Calu3 (cell line): Measurements from ENCODE around the gene MAP7. TPM values are rescaled to one million over a fixed set of nuclear protein-coding genes. Genes with fewer than 3 reads are reported as not detected.

Experiments used
- BruUV-seq: library from RNA; stranded (reverse); fragments of 400-500 nt; replicated peaks from 2 replicates; lab custom pipeline; 2021; lab: Mats Ljungman, UMichigan
- CTCF ChIA-PET: fragments of 300-600 bp; sonication (Branson Sonifier 250); formaldehyde crosslinking; loops from one replicate; lab custom pipeline; 2022; ENCODE audit warnings: antibody characterized with exemption; lab: Charles Lee
- DNase-seq: peaks from one replicate; pipeline ENCODE4 v3.0.0; 2022
- H3K27ac Mint-ChIP-seq: one replicate; pipeline ENCODE4 v1.8.0; 2022; ENCODE audit warnings: mixed read lengths; ENCODE audit not compliant: unreplicated experiment
- H3K27me3 Mint-ChIP-seq: one replicate; pipeline ENCODE4 v1.8.0; 2022; ENCODE audit warnings: mixed read lengths; ENCODE audit not compliant: unreplicated experiment
- H3K36me3 Mint-ChIP-seq: one replicate; pipeline ENCODE4 v1.8.0; 2022; ENCODE audit warnings: mild to moderate bottlenecking, moderate library complexity, mixed read lengths; ENCODE audit not compliant: insufficient read depth, unreplicated experiment
- H3K4me1 Mint-ChIP-seq: one replicate; pipeline ENCODE4 v1.8.0; 2022; ENCODE audit warnings: mild to moderate bottlenecking, low read depth, mixed read lengths; ENCODE audit not compliant: unreplicated experiment
- H3K4me3 Mint-ChIP-seq: one replicate; pipeline ENCODE4 v1.8.0; 2022; ENCODE audit warnings: mild to moderate bottlenecking, low read depth, moderate library complexity, mixed read lengths; ENCODE audit not compliant: unreplicated experiment
- H3K9me3 Mint-ChIP-seq: one replicate; pipeline ENCODE4 v1.8.0; 2022; ENCODE audit warnings: low read depth, mixed read lengths; ENCODE audit not compliant: unreplicated experiment
- intact Hi-C: fragments of 100-400 bp; cut with micrococcal nuclease; formaldehyde crosslinking; loops from one replicate; pipeline ENCODE4 v1.10.0; 2022; ENCODE audit not compliant: unreplicated experiment
- total RNA-seq: library from RNA; stranded (reverse); gene quantifications from 2 replicates; pipeline ENCODE4 v1.2.3, GENCODE V29; 2022
- TF ChIP-seq, protein P1 (sequence below): fragments of 200-600 bp; IDR thresholded peaks from one replicate; pipeline ENCODE4 v1.8.0; 2022; ENCODE audit warnings: antibody characterized with exemption; ENCODE audit not compliant: unreplicated experiment

Gene MAP7
- total RNA-seq, 1 experiment from 2014 or later = 30.1 TPM

DNA sequence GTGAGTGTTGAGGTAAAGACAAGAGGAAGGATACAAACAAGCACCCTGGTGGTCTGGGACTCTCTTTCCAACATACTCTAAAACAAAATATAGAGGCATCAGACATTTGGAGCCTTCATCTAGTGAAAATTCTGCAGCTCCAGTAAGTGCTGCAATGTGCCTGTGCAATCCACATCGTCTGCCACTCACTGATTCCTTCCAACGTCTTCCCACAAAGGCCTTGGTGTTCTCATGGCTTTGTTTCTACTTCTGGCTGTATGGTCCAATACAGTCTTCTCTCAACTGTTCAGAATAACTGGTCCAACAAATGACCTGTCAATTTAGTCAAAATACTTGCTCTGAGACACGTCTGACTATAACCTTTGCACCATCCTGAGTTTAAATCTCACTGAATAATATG lies 125.8 kb downstream of the MAP7 start:
- DNase-seq = no peak
- H3K27ac Mint-ChIP-seq = no peak overlapping the region
- no peaks in the 10 kb centered on the region for H3K9me3 Mint-ChIP-seq
- H3K36me3 Mint-ChIP-seq = no peaks in the 10 kb centered on the region
- TF ChIP-seq, protein P1, sequence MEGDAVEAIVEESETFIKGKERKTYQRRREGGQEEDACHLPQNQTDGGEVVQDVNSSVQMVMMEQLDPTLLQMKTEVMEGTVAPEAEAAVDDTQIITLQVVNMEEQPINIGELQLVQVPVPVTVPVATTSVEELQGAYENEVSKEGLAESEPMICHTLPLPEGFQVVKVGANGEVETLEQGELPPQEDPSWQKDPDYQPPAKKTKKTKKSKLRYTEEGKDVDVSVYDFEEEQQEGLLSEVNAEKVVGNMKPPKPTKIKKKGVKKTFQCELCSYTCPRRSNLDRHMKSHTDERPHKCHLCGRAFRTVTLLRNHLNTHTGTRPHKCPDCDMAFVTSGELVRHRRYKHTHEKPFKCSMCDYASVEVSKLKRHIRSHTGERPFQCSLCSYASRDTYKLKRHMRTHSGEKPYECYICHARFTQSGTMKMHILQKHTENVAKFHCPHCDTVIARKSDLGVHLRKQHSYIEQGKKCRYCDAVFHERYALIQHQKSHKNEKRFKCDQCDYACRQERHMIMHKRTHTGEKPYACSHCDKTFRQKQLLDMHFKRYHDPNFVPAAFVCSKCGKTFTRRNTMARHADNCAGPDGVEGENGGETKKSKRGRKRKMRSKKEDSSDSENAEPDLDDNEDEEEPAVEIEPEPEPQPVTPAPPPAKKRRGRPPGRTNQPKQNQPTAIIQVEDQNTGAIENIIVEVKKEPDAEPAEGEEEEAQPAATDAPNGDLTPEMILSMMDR = no peak
- peaks cover 9% of the 10 kb centered on the region for H3K4me1 Mint-ChIP-seq
- CTCF ChIA-PET = interaction anchor here (0.7 kb wide), 1 partner anchor 479 kb away, joined by 3 read pairs; no protein-coding TSS in a partner anchor
- no TSS peak for BruUV-seq
- H3K4me3 Mint-ChIP-seq = no peak overlapping the region
- H3K27me3 Mint-ChIP-seq = no peaks in the 10 kb centered on the region
- intact Hi-C loops = no loop called here

DNA sequence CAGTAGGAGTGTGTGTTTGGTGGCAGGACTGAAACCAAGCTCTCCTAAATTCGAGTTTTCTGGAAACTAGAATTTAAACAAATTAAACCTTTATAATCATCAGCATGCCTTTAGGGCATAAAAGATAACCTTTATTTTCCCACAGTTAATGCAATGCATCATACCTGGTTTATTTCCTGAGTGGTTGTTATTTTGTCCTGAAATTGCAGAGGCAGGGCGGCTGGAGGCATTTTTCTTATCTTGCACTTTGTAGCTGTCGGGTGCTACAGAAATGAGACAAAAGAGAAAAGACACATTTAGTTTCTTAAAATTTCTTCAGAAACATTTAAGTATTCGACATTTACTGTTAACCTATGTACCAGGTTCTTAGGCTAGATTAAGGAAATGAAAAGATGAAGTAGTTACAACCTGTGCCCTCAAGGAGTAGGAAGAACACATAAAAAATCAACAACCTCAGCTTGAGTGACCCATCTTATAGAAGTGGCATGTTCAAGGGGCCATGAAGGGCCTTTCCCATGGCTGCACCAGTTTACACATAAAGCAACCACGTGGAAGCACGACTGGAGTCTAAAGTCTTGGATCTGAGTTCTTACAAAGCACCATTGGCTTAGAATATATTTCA lies 128.6 kb downstream of the MAP7 start:
- no peak for DNase-seq
- TF ChIP-seq, protein P1 = no peak
- peaks cover 6% of the 10 kb centered on the region for H3K4me1 Mint-ChIP-seq
- no peaks in the 10 kb centered on the region for H3K36me3 Mint-ChIP-seq
- H3K4me3 Mint-ChIP-seq = no peak overlapping the region
- H3K27ac Mint-ChIP-seq = no peak overlapping the region
- intact Hi-C loops = no loop called here
- CTCF ChIA-PET = no interaction called here
- BruUV-seq = no TSS peak
- no peaks in the 10 kb centered on the region for H3K9me3 Mint-ChIP-seq
- no peaks in the 10 kb centered on the region for H3K27me3 Mint-ChIP-seq

DNA sequence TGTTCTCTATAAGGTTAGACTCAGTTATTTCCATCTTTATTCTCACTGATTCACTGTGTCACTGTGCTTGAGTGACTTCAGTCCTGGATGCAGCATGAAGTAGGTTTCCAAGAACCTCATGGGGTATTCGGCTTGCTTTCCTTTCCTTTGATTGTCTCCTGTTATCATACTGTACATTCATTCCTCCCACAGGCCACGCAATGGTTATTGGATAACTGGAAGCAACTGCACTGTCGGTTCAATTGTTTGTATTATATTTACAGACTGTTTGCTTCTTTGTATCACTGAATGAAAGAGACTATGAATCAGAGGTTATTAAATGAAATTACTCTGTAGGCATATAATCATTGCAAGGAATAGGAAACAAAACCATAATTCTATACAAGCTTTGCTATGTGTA lies 129.4 kb downstream of the MAP7 start:
- no peaks in the 10 kb centered on the region for H3K4me1 Mint-ChIP-seq
- DNase-seq = no peak
- BruUV-seq = no TSS peak
- H3K9me3 Mint-ChIP-seq = no peaks in the 10 kb centered on the region
- no peaks in the 10 kb centered on the region for H3K36me3 Mint-ChIP-seq
- intact Hi-C loops = no loop called here
- CTCF ChIA-PET = no interaction called here
- H3K27ac Mint-ChIP-seq = no peak overlapping the region
- no peaks in the 10 kb centered on the region for H3K27me3 Mint-ChIP-seq
- H3K4me3 Mint-ChIP-seq = no peak overlapping the region
- TF ChIP-seq, protein P1 = no peak

DNA sequence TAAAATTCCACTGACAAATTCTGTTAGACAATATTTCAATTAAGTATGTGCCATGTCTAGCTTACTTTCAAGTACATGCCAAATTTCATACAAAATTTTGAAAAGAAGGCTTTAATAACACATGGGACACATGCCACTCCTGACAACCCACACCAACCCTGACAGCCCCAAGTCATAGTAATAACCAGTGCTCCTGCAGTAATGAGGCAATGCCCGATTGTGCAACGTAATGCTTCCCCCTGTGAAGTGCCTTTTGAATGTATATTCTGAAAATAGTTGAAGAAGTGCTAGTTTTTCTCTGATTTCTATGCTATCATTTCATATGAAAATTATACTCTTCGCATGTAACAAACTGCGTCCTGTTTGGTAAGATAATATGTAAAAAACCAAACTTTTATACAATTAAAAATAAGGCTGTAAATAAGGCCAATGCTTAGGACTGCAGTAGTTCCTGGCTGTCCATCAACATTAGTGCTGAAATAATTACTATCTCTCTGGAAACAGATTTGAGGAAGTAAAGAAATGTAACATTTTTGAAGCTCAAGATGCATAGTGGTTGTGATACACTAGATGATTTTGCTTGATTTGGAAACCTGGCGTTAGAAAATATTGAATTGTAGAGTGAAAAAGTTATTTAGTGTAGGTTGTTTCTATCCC lies 134.7 kb downstream of the MAP7 start:
- TF ChIP-seq, protein P1 = no peak
- intact Hi-C loops = no loop called here
- Mint-ChIP-seq H3K27me3 (no peaks in the 10 kb centered on the region), H3K36me3 (no peaks in the 10 kb centered on the region), H3K4me1 (no peaks in the 10 kb centered on the region), H3K27ac (no peak overlapping the region), H3K9me3 (no peaks in the 10 kb centered on the region), H3K4me3 (no peak overlapping the region)
- CTCF ChIA-PET = no interaction called here
- no TSS peak for BruUV-seq
- no peak for DNase-seq
